HEK293 (cell line): Measurements from ENCODE around the gene CFAP53.

Source experiments
- BCL11A ChIP-seq: fragments of 450-650 bp; formaldehyde crosslinking; IDR thresholded peaks from 2 replicates; pipeline ENCODE4 v1.5.1; 2016; ENCODE audit warnings: low read depth, missing biosample characterization, missing genetic modification characterization
- GFI1B ChIP-seq: fragments of 450-650 bp; formaldehyde crosslinking; IDR thresholded peaks from 2 replicates; pipeline ENCODE4 v1.5.1; 2016; ENCODE audit warnings: missing biosample characterization, missing genetic modification characterization
- GLI4 ChIP-seq: fragments of 450-650 bp; formaldehyde crosslinking; IDR thresholded peaks from 2 replicates; pipeline ENCODE4 v1.5.1; 2016; ENCODE audit warnings: missing biosample characterization, missing genetic modification characterization
- HOXA7 ChIP-seq: sonication (generic); formaldehyde crosslinking; IDR thresholded peaks from 2 replicates; pipeline ENCODE4 v1.8.1; 2022; ENCODE audit warnings: missing genetic modification reagents, borderline replicate concordance
- HOXC10 ChIP-seq: sonication (generic); formaldehyde crosslinking; IDR thresholded peaks from 2 replicates; pipeline ENCODE4 v1.8.1; 2023; ENCODE audit warnings: mild to moderate bottlenecking, missing genetic modification reagents
- KLF9 ChIP-seq: fragments of 450-650 bp; formaldehyde crosslinking; IDR thresholded peaks from 2 replicates; pipeline ENCODE4 v1.5.1; 2016; ENCODE audit warnings: missing biosample characterization, missing genetic modification characterization, low read depth
- PBX3 ChIP-seq: sonication (generic); formaldehyde crosslinking; IDR thresholded peaks from 2 replicates; pipeline ENCODE4 v1.8.1; 2022; ENCODE audit warnings: mild to moderate bottlenecking, moderate library complexity, missing genetic modification reagents
- PRDM1 ChIP-seq: fragments of 450-650 bp; formaldehyde crosslinking; IDR thresholded peaks from 2 replicates; pipeline ENCODE4; 2016; ENCODE audit warnings: missing biosample characterization, missing genetic modification characterization
- PRDM2 ChIP-seq: fragments of 450-650 bp; formaldehyde crosslinking; IDR thresholded peaks from 2 replicates; pipeline ENCODE4 v1.5.1; 2016; ENCODE audit warnings: missing biosample characterization, missing genetic modification characterization, borderline replicate concordance
- SALL2 ChIP-seq: fragments of 450-650 bp; formaldehyde crosslinking; IDR thresholded peaks from 2 replicates; pipeline ENCODE4 v1.5.0; 2017; ENCODE audit warnings: missing biosample characterization, mild to moderate bottlenecking, missing genetic modification characterization, borderline replicate concordance
- SCRT1 ChIP-seq: fragments of 450-650 bp; formaldehyde crosslinking; IDR thresholded peaks from 2 replicates; pipeline ENCODE4 v1.5.1; 2016; ENCODE audit warnings: missing biosample characterization, missing genetic modification characterization, borderline replicate concordance
- WT1 ChIP-seq: fragments of 450-650 bp; formaldehyde crosslinking; IDR thresholded peaks from 2 replicates; pipeline ENCODE4 v1.5.1; 2016; ENCODE audit warnings: missing biosample characterization, missing genetic modification characterization
- ZFP69B ChIP-seq: fragments of 450-650 bp; formaldehyde crosslinking; IDR thresholded peaks from 2 replicates; pipeline ENCODE4 v1.5.1; 2016; ENCODE audit warnings: missing biosample characterization, missing genetic modification characterization
- ZNF121 ChIP-seq: fragments of 450-650 bp; formaldehyde crosslinking; IDR thresholded peaks from 2 replicates; pipeline ENCODE4 v1.5.1; 2016; ENCODE audit warnings: missing biosample characterization, missing genetic modification characterization
- ZNF16 ChIP-seq: fragments of 450-650 bp; formaldehyde crosslinking; IDR thresholded peaks from 2 replicates; pipeline ENCODE4 v1.5.1; 2016; ENCODE audit warnings: low read depth, missing biosample characterization, missing genetic modification characterization
- ZNF169 ChIP-seq: fragments of 450-650 bp; formaldehyde crosslinking; IDR thresholded peaks from 2 replicates; pipeline ENCODE4 v1.5.1; 2016; ENCODE audit warnings: missing biosample characterization, missing genetic modification characterization
- ZNF174 ChIP-seq: fragments of 450-650 bp; formaldehyde crosslinking; IDR thresholded peaks from 2 replicates; pipeline ENCODE4 v1.5.0; 2017; ENCODE audit warnings: missing biosample characterization, mild to moderate bottlenecking, missing genetic modification characterization
- ZNF2 ChIP-seq: fragments of 450-650 bp; formaldehyde crosslinking; IDR thresholded peaks from 2 replicates; pipeline ENCODE4 v1.5.1; 2016; ENCODE audit warnings: missing biosample characterization, missing genetic modification characterization
- ZNF211 ChIP-seq: fragments of 450-650 bp; formaldehyde crosslinking; IDR thresholded peaks from 2 replicates; pipeline ENCODE4 v1.5.1; 2016; ENCODE audit warnings: low read depth, missing biosample characterization, missing genetic modification characterization
- ZNF23 ChIP-seq: fragments of 450-650 bp; formaldehyde crosslinking; IDR thresholded peaks from 2 replicates; pipeline ENCODE4 v1.5.1; 2016; ENCODE audit warnings: missing biosample characterization, missing genetic modification characterization, borderline replicate concordance
- ZNF292 ChIP-seq: fragments of 450-650 bp; formaldehyde crosslinking; IDR thresholded peaks from 2 replicates; pipeline ENCODE4 v1.5.1; 2016; ENCODE audit warnings: low read depth, missing biosample characterization, missing genetic modification characterization, borderline replicate concordance
- ZNF302 ChIP-seq: fragments of 450-650 bp; formaldehyde crosslinking; IDR thresholded peaks from 2 replicates; pipeline ENCODE4 v1.5.1; 2016; ENCODE audit warnings: missing biosample characterization, missing genetic modification characterization, low read depth
- ZNF350 ChIP-seq: fragments of 450-650 bp; formaldehyde crosslinking; IDR thresholded peaks from 2 replicates; pipeline ENCODE4 v1.5.0; 2017; ENCODE audit warnings: missing biosample characterization, mild to moderate bottlenecking, missing genetic modification characterization
- ZNF416 ChIP-seq: fragments of 450-650 bp; formaldehyde crosslinking; IDR thresholded peaks from 2 replicates; pipeline ENCODE4 v1.5.1; 2016; ENCODE audit warnings: missing biosample characterization, missing genetic modification characterization
- ZNF426 ChIP-seq: fragments of 450-650 bp; formaldehyde crosslinking; IDR thresholded peaks from 2 replicates; pipeline ENCODE4 v1.5.1; 2017; ENCODE audit warnings: missing biosample characterization, missing genetic modification characterization, mild to moderate bottlenecking, inconsistent platforms, moderate library complexity
- ZNF501 ChIP-seq: fragments of 450-650 bp; formaldehyde crosslinking; IDR thresholded peaks from 2 replicates; pipeline ENCODE4 v1.5.1; 2016; ENCODE audit warnings: missing biosample characterization, missing genetic modification characterization
- ZNF530 ChIP-seq: fragments of 450-650 bp; formaldehyde crosslinking; IDR thresholded peaks from 2 replicates; pipeline ENCODE4 v1.5.1; 2016; ENCODE audit warnings: low read depth, missing biosample characterization, missing genetic modification characterization
- ZNF544 ChIP-seq: fragments of 450-650 bp; formaldehyde crosslinking; IDR thresholded peaks from 2 replicates; pipeline ENCODE4 v1.5.0; 2017; ENCODE audit warnings: missing biosample characterization, missing genetic modification characterization
- ZNF548 ChIP-seq: fragments of 450-650 bp; formaldehyde crosslinking; IDR thresholded peaks from 2 replicates; pipeline ENCODE4 v1.5.1; 2016; ENCODE audit warnings: missing biosample characterization, missing genetic modification characterization
- ZNF549 ChIP-seq: fragments of 450-650 bp; IDR thresholded peaks from 2 replicates; pipeline ENCODE4 v1.5.1; 2018; ENCODE audit warnings: missing biosample characterization, missing genetic modification characterization, mild to moderate bottlenecking, inconsistent platforms, moderate library complexity
- ZNF629 ChIP-seq: fragments of 450-650 bp; formaldehyde crosslinking; IDR thresholded peaks from 2 replicates; pipeline ENCODE4 v1.5.1; 2017; ENCODE audit warnings: missing biosample characterization, missing genetic modification characterization
- ZNF670 ChIP-seq: fragments of 450-650 bp; formaldehyde crosslinking; IDR thresholded peaks from 2 replicates; pipeline ENCODE4 v1.5.1; 2016; ENCODE audit warnings: missing biosample characterization, missing genetic modification characterization, low read depth
- ZNF677 ChIP-seq: fragments of 450-650 bp; IDR thresholded peaks from 2 replicates; pipeline ENCODE4 v1.5.0; 2018; ENCODE audit warnings: missing biosample characterization, mild to moderate bottlenecking, missing genetic modification characterization, moderate library complexity
- ZNF747 ChIP-seq: fragments of 450-650 bp; formaldehyde crosslinking; IDR thresholded peaks from 2 replicates; pipeline ENCODE4 v1.5.1; 2016; ENCODE audit warnings: missing biosample characterization, missing genetic modification characterization
- ZNF768 ChIP-seq: fragments of 450-650 bp; formaldehyde crosslinking; IDR thresholded peaks from 2 replicates; pipeline ENCODE4 v1.5.1; 2018; ENCODE audit warnings: missing biosample characterization, mild to moderate bottlenecking, missing genetic modification characterization
- ZNF792 ChIP-seq: fragments of 450-650 bp; formaldehyde crosslinking; IDR thresholded peaks from 2 replicates; pipeline ENCODE4 v1.5.1; 2016; ENCODE audit warnings: missing biosample characterization, missing genetic modification characterization

CFAP53 gene

GRCh38 chr18:50287441-50288347 is 21.4 kb upstream of the CFAP53 start, which contains the start of gene CXXC1 (continued):
- TF ChIP-seq BCL11A (tag by site-specific recombination) (0 out of 2 replicates have a peak, but pooled peaks have one; percentile 6), ZNF501 (tag by site-specific recombination) (peak; percentile 51), ZNF2 (no peak), SALL2 (tag by site-specific recombination) (no peak), PRDM2 (tag by site-specific recombination) (no peak), ZNF350 (no peak), ZFP69B (tag by site-specific recombination) (no peak), ZNF747 (no peak), ZNF426 (tag by site-specific recombination) (no peak), ZNF211 (no peak), HOXC10 (CRISPR knock-in tag) (no peak), ZNF23 (tag by site-specific recombination) (no peak), ZNF16 (no peak), ZNF549 (tag by site-specific recombination) (no peak), ZNF677 (tag by site-specific recombination) (no peak), ZNF548 (tag by site-specific recombination) (no peak), ZNF292 (tag by site-specific recombination) (no peak), GLI4 (tag by site-specific recombination) (no peak), ZNF174 (no peak), ZNF416 (no peak), SCRT1 (tag by site-specific recombination) (no peak), ZNF169 (tag by site-specific recombination) (no peak), WT1 (tag by site-specific recombination) (no peak), KLF9 (tag by site-specific recombination) (peak; percentile 80), HOXA7 (CRISPR knock-in tag) (no peak), ZNF530 (tag by site-specific recombination) (no peak), ZNF792 (tag by site-specific recombination) (no peak), ZNF544 (tag by site-specific recombination) (no peak), ZNF121 (tag by site-specific recombination) (no peak), ZNF768 (tag by site-specific recombination) (no peak), ZNF670 (tag by site-specific recombination) (no peak), PBX3 (CRISPR knock-in tag) (peak; percentile 40; the same call in 1 of the 2 replicates), GFI1B (tag by site-specific recombination) (no peak), ZNF302 (tag by site-specific recombination) (no peak), ZNF629 (tag by site-specific recombination) (peak; percentile 91), PRDM1 (tag by site-specific recombination) (no peak)
